T47D (cell line): ENCODE results near the gene PLXNA2.

Experiments
- DNase-seq, 2 experiments: peaks; one replicate each; pipeline versions ENCODE4 v3.0.0 to v3.0.0-alpha.2; 2011 to 2012; ENCODE audit warnings: low read depth in 1 of 2, low spot score in 1 of 2
- JUND ChIP-seq: IDR thresholded peaks from 2 replicates; pipeline ENCODE4 v1.6.1; 2012; ENCODE audit warnings: low read depth
- in situ Hi-C: cut with HindIII; loops from 2 replicates; pipeline ENCODE4 v1.10.0; 2016; ENCODE audit warnings: low sequenced_read_pairs, low pct_unique_long_range_greater_than_20kb

The PLXNA2 gene

DNA sequence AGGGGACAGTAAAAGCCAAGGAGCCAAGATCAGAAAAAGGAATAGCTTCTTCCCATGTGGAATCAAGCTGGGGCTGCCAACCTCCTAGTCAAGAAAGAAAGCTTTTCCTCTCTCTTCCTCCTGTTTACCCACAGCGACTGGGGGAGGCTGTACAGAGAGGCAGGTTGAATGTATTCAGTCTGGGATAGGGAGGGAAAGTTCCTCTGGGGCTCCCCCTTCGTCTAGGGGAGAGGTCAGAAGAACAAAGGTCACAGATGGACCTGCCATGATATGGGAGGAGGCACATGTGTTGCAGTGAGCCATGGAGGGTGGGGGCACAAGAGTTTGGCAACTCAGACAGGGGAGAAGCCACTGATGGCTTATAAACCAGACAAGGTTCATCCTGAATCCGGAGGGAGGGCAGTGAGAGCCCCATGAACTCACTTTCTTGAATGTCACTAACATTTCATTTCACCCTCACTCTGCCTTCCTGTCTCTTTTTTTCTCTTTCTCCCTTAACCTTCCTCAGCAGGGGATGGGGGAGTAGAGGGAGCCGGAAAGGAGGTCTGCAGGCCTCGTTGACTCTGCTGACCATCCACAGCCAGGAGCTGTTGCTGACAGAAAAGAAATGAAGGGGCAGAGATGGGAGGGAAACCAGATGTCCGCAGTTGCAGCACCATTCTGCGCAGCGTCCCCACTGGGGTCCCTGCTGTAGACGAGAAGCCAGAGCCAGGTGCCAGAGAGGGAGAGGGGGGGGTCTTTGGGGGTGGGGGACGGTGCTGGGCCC lies 61.1 kb downstream of the PLXNA2 start:
- in situ Hi-C loops, result no loop called here
- no peak for DNase-seq
- TF ChIP-seq JUND, result no peak

DNA sequence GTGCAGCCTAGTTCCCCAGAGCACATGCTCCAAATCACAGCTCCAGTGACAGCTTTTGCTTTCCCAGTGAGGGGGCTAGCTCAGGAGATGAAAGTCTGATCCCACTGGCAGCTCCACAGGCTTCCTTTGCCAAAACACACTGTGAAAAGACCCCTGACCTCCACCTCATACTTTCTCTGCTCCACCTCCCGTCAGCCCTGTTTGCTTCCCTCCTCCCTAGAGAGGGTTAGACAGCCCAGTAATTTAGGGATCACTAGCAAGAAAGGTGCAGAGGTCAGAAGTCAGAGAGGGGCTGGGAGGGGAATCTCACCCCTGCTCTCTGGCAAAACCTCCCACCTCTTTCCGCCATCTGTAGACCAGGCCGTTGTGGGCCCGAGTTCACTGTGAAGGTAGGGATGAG lies 62.8 kb downstream of the PLXNA2 start:
- TF ChIP-seq JUND, result no peak
- no peak for DNase-seq
- in situ Hi-C loops, result no loop called here

DNA sequence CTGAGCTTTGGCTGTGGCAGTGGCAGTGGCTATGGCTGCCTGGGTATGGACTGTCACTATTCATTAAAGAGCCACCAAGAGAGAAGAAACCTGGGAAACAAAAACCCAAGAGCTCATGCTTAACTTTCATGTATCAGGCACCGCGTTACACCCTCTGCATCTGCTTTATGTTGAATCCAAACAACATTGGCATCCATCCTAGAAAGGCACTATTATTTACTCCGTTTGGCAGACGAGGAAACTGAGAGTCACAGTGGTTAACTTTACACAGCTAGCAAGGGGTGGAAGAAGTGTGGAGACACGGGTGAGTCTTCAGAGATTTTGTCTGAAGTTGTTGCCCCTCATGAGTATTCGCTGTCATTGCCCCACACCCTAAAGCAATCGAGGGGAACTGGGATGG lies 63.8 kb downstream of the PLXNA2 start:
- no peak for TF ChIP-seq JUND
- DNase-seq, result no peak
- in situ Hi-C loops, result no loop called here

DNA sequence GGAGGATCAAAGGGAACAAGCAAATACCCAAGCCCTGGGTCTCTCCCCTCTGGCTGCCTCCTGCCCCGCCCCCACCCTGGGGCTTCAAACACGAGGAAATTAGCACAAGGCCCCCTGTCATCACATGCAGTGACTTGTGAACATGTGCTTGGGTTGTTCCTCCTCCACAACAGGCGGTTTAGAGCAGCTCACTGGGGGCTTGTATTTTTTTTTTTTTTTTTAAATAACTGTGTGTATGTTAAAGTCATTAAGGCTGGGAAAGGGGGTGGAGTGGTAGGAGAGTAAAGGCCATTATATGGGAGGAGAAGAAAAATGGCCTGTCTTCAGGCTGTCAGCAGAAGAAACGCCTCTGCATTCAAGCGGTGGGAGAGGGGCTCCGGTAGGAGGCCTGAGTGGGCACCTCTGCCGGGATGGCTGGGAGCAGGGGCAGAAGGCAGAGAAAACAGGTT lies 64.2 kb downstream of the PLXNA2 start:
- no peak for TF ChIP-seq JUND
- in situ Hi-C loops, result no loop called here
- no peak for DNase-seq

DNA sequence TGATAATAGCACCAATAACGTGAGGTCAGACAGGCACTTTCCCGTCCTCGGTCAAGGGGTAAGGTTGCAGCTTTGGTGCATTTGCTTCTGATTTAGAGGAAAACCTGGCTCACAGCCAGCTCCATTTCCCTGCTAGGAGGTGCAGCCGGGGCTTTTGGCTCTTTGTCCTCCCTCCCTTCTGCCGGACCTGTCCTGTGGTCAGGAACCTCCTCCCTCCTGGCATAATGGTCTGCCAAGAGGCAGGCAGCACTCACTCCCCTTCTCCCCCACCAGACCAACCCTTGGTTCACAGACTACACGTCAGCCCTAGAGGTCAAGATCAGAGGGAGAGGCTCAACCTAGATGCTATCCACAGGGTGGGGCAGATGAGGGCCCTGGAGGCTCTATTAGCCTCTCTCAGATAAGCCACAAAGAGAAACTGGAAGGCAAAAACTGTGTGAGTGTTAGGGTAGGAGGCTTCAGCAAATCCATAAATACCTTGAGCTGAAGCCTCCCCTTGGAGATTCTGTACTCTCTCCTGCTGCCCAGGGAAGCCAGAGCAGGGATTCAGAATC lies 64.8 kb downstream of the PLXNA2 start:
- in situ Hi-C loops, result no loop called here
- no peak for DNase-seq
- no peak for TF ChIP-seq JUND

DNA sequence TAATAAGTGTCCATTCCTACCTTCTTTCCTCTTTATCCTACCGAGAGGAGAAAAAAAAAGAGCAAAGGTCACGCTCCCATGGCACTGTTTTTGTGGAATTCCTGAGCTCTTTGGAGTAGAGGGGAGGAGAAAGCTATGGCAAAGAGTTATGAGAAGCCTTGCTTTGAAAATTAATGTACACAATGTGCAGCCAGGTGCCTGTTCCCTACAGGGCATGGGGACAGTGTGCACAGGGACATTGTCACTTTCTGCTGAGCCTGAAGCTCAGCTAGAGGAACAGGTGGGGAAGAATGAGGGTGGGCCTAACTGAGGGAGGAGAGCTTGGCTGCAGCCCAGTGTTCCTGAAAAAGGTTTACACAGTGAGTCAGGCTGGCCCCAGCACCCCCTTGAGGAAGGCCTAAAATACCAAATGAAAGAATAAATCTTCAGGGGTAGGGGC lies 66.1 kb downstream of the PLXNA2 start:
- in situ Hi-C loops, result no loop called here
- TF ChIP-seq JUND, result no peak
- DNase-seq, result no peak

DNA sequence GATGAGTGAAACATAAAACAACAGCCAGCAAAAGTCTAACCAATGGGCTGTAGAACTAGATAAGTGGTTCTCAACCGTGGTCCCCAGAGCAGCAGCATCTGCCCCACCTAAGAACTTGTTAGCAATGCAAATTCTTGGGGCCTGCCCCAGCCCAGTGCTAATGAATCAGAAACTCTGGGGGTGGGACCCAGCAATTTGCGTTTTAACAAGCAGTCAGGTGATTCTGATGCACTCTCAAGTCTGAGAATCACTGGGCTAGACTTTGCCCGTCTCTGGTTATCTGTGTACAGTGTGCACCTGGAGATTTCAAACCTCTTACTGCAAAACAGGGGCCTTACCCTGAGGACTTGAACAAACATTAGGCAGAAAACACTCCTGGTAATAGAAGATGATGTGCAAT lies 66.5 kb downstream of the PLXNA2 start:
- in situ Hi-C loops, result no loop called here
- no peak for DNase-seq
- TF ChIP-seq JUND, result no peak

DNA sequence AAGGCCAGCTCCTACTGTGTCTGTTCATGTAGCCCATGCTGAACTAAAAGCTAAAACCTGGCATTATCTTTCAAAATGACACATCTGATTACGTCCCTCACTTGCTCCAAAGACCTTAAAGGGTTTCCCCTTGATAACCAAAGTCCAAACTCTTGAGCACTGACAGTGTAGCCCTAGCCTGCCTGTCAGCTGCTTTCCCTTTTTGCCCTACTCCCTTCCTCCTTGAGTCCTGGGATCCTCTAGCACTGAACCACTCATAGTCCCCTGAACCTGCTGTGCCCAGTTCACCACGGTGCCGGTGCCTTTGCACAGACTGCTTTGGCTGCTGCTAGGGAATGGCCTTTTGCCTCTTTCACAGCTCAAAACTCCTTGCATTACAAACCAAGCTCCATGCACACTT lies 67.5 kb downstream of the PLXNA2 start:
- TF ChIP-seq JUND, result no peak
- in situ Hi-C loops, result no loop called here
- DNase-seq, result no peak

DNA sequence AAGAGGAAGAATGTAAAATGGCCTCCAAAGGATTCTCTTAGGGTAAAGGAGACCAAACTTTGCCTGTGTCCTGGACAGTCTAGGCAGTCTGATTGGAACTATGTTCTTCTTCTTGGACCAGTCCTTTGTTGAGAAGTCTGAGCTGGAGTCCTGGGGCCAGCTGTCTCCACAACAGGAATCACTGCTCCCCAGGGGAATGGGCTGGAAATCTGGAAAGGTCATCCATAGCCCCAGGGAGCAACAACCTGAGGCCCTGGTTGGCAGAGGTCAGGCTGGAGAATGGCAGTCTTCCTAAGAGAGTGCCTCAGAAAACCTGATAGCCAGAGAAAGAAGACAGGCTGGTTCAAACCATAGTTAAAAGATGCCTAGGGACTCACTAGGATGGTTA lies 68.7 kb downstream of the PLXNA2 start:
- DNase-seq, result no peak
- in situ Hi-C loops, result no loop called here
- no peak for TF ChIP-seq JUND

DNA sequence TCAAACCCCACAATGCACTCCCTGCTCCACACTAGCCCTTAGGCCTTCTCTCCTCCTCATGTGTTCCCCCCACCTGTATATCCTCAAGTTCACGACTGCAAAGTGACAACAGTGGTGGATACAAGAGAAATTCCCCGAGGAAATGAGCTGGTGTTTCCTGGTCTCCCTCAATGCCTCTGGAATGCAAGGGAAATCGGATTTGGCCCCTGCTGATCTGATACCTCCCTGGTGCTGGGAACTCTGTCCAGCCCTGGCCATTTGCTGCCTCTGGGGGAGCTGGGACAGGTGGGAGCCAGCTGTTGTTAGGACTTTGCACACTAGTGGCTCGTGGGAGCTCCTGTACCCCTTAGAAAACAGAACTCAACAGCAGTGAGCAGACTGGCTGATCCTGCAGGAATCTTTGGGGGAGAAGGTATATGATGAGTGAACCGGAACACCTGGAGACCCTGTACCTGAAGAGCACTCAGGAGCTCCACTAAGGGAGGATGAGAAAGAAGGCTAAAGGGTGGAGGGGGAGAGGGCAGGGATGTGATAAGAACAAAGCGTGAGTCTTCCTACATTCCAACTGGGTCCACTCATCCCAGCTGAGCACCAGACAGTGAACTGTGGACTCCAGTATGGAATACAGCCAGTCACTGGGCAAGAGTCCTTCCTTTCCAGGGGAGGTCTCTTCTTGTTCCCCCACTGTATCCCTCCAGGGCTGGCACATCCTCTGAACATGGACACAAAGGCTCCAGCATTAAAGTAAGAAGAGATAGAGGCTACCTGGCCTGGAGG lies 69.3 kb downstream of the PLXNA2 start:
- DNase-seq, result no peak
- no peak for TF ChIP-seq JUND
- in situ Hi-C loops, result no loop called here

DNA sequence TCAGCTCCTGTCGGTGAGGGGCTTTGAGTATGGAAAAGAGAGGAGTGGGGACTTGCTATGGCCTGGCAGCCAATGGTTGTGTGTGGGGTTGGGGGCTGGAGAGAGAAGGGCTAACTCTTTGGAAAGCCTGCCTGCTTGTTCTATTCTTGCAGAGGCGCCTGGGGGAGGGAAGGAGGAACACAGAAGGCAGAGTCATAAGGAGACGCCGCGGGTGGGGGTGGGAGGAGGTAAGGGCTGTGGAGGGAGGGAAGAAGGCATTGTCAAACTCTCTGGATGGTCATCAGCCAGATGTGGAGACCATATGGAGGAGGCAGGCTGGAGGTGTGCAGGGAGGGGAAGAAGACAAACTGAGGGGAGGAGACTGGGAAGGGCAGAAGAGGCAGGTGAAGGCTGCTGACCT lies 70.0 kb downstream of the PLXNA2 start:
- in situ Hi-C loops, result no loop called here
- TF ChIP-seq JUND, result no peak
- DNase-seq, result no peak

DNA sequence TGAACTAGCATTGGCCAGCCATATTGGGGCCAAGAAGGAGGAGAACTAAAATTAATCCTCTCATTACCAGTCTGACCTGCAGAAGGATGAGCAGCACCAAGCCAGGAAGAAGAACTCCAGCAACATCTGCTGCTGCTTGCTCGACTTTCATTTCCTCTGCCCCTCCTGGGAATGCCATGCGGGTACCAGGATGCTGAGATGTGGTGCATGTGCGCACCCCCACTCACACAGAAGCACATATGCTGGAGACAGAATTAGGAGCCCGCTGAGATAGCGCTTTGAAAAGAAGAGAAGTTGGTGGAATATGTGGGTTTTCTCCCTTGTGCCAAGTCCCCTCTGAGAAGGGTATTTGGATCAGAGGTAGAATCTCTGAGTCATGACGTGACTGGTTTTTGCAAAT lies 70.4 kb downstream of the PLXNA2 start:
- no peak for TF ChIP-seq JUND
- in situ Hi-C loops, result no loop called here
- no peak for DNase-seq

DNA sequence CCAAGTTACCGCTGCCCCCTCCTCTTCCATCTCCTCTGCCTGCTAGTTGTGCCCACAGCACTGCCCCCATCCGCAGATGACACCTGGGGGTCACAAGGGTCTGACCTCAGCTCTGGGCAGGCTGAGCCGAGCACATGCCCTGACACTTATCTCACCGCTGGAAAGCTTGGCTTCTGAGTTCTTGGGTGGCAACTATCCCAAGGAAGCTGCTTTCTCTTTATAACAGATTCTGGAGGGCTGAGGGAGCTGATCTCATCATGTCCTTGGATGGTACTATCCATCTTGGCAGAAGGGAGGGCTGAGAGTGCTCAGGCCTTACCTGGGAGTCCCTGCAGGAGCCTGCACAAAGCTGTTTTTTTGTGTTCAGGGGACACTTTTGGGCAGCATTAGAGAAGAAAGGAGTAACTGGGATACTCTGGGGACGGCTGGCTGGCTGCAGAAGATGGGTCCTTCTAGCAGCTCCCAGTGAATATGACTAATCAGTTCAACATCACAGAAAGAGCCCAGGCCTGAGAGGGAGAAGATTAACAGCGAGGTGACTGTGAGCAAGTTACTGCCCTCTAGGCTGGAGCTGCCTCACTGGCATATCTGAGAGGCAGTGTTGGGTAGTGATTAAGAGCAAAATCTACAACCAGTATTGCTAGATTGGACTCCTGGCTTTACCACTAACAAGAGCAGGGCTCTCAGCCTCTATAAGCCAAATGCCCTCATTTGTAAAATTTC lies 71.6 kb downstream of the PLXNA2 start:
- in situ Hi-C loops, result no loop called here
- no peak for DNase-seq

More for the DNA sequence above, 71.6 kb downstream of the PLXNA2 start:
- no peak for TF ChIP-seq JUND
